SHP77 (cell line): ENCODE measurements around the gene MTRFR.
A peak's percentile ranks its signal among the peaks of the same experiment; 100 is the strongest.
"Not testable (repeated sequence)": the region's sequence is repeated elsewhere in the genome, so short reads cannot be mapped to it uniquely, and the experiment has no call there.

ENCODE experiments used
- DNase-seq, 2 experiments: peaks; one replicate each; lab custom pipeline; 2025; lab: John Stamatoyannopoulos, UW

The MTRFR gene

DNA sequence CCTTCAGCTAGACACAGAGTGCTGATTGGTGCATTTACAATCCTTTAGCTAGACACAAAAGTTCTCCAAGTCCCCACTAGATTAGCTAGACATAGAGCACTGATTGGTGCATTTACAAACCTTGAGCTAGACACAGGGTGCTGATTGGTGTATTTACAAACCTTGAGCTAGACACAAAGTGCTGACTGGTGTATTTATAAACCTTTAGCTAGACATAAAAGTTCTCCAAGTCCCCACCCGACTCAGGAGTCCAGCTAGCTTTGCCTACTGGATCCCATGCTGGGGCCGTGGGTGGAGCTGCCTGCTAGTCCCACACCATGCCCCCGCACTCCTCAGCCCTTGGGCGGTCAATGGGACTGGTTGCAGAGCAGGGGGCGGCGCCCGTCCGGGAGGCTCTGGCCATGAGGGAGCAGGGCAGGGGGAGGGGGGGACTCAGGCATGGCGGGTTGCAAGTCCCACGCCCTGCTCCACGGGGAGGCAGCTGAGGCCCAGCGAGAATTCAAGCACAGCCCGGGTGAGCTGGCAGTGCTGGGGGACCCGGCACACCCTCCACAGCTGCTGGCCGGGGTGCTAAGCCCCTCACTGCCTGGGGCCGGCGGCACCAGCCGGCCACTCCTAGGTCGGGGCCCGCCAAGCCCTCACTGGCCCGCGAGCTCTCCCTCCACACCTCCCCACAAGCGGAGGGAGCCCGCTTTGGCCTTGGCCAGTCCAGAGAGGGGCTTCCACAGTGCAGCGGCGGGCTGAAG lies 15.9 kb downstream of the MTRFR start:
- DNase-seq, result not testable (repeated sequence)

DNA sequence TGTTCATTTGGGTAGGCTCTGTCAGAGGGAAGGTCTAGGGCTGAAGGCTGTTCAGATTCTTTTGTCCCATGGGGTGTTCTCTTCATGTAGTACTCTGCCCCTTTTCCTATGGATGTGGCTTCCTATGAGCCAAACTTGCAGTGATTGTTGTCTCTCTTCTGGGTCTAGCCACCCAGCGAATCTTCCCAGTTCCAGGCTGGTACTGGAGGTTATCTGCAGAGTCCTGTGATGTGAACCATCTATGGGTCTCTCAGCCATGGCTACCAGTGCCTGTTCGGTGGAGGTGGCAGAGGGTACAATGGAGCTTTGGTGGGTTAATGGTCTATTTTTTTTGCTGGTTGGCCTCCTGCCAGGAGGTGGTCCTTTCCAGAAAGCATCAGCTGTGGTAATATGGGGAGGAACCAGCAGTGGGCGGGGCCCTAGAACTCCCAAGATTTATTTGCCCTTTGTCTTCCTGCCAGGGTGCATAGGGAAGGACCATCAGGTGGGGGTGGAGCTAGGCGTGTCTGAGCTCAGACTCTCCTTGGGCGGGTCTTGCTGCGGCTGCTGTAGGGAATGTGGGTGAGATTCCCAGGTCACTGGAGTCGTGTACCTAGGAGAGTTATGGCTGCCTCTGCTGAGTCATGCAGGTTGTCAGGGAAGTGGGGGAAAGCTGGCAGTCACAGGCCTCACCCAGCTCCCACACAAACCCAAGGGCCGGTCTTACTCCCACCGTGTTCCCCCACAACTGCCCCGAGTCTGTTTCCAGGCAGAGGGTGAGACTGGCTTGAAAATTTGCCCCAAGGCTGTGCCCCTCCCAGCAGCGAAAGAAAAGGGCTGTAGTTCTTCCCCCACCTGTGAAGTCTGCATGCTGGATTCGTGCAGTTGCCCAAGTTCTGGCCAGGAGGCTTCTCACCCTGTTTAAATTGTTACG lies 17.5 kb downstream of the MTRFR start:
- DNase-seq, result peak; percentile 25 to 47

DNA sequence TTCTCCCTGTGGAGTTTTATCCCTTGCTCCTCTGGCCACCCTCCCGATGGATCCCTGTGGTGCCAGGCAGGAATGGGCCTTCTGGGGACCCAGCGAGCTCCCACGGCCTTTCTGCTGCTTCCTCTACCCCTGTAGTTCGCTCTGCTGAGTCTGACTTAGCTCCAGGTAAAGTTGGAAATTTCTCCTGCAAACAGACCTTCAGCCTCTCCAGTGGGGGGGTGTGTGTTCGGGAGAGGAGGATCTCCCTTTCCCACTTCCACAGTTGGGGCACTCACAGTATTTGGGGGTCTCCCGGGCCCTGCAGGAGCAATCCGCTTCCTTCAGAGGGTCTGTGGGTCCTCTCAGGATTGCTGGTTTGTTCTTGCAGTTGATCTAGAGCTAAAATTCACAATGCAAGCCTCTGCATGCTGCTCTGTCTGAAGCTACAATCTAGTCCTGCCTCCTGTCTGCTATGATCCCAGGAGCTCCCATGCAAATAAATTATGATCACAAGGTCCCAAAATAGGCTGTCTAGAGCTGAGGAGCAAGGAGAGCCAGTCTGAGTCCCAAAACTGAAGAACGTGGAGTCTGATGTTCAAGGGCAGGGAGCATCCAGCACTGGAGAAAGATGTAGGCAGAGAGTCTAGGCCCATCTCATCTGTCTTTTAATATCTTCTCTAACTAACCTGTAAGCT lies 18.3 kb downstream of the MTRFR start:
- DNase-seq, result no peak

DNA sequence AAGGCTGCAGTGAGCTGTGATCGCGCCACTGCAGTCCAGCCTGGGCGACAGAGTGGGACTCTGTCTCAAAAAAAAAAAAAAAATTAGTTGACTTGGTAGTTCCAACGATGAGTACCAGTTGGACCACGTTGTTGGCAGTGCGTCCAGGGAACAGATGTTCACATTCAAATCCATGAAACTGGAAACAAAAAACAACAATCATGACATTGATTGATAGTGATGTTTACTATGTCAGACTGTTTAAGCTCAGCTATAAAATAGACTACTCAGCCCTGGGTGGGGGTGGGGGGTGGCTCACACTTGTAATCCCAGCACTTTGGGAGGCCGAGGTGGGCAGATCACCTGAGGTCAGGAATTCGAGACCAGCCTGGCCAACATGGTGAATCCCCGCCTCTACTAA lies 19.1 kb downstream of the MTRFR start:
- DNase-seq, result not testable (repeated sequence)

DNA sequence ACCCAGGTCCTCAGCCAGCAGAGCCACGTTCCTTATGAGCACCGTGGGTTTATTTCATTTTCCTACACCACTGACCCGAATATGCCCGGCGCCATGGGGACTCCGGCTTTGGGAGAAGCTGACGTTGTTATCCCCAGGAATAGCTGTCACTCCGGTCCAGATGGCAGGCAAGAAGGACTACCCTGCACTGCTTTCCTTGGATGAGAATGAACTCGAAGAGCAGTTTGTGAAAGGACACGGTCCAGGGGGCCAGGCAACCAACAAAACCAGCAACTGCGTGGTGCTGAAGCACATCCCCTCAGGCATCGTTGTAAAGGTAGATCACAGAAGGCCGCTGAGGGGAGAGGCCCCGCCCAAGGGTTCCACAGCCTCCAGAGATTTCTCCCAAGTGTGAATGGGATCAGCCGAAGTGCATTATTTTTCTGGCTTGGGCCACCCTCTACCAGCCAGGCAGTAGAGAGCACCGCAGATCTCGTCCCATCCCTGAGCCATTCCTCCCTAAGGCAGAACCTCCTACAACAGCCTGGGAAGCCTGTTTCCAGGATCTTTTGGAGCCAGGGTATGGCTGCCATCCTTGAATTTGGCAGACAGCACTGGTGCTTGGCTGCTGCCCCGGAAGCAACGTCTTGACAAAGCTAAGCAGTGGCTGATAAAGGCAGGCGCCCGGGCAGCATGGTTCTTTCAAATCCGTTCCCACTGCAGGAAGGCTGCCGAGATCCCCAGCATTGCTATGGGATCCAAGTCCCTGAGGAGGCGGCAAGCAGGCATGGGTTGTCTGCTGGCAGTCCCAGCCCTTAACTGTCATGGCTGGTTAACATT lies 20.6 kb downstream of the MTRFR start:
- DNase-seq, result no peak

DNA sequence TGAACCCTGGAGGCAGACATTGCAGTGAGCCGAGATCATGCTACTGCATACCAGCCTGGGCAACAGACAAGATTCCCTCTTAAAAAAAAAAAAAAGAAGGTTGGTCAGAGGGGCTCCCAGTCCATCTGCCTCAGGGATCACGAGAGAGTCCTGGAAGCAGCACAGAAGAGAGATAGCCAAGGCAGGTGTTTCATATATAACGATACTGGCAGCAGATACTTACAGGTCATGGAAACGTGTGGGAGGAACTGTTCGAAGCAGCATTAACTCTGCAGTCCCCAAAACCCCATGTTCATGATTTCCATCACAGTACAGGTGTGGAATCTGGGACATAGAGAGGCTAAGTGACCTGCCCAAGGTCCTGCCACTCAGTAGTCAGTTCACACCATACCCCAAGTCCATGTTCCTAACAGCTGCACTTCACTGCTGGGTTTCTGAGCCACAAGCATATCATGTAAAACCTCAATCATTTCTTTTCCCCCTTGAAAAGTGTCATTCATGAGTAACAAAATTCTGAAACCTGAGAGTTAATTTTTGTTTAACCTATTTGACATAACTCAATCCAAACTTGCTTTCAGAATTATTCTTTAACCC lies 21.7 kb downstream of the MTRFR start:
- DNase-seq, result no peak

DNA sequence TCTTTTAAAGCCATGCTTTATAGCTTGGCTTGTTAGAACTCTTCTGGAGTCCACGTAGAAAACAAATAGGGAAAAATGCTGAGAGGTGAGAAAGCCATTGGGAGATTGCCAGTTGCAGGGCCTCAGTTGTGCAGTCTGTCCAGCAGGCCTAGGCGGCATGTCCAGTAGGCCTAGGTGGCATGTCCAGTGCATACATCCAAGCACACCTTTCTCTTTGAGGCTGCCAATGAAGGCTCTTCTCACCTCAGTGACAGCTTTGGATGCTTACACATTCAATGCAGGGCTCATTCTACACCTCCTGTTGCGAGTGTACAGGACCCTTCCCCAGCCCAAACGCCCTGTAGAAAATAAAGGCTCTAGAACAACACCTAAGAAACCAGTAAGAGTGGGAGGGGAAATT lies 25.4 kb downstream of the MTRFR start:
- DNase-seq, result no peak

DNA sequence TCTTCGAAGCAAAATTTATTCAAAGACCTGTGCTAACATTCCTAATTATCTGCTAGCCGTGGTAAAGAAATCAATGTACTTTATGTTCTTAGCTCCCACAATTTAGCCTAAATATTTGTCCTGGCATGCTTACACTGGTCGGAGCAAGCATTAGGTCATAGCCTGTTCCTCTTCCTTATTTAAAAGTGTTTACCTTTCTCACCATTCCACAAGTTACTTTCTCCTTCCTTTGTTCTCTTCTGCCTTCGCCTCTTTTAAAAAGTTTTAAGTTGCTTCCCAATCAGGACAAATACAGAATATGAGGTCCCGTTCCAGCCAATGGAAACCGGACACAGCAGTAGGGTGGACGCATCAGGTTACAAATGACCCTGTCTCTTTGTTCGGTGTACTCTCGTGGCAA lies 26.8 kb downstream of the MTRFR start:
- no peak for DNase-seq

DNA sequence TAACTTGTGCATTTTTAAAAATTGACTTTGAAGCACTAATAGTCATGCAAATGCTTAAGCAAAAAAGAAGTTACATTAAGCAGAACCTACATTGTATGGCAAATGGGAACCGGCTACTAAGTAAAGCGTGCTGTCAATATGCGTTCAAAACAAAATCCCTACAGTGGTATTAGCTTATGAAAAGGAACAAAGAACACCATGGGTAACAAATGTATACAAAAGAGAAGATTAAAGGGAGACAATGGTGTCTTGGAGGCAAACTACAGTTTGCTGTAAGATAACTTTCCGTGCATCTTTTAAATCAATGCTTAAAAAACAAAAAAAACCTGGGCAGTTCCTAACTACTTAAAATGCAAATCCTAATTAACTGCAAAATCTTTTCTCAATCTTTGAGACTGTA lies 28.0 kb downstream of the MTRFR start:
- DNase-seq, result no peak

DNA sequence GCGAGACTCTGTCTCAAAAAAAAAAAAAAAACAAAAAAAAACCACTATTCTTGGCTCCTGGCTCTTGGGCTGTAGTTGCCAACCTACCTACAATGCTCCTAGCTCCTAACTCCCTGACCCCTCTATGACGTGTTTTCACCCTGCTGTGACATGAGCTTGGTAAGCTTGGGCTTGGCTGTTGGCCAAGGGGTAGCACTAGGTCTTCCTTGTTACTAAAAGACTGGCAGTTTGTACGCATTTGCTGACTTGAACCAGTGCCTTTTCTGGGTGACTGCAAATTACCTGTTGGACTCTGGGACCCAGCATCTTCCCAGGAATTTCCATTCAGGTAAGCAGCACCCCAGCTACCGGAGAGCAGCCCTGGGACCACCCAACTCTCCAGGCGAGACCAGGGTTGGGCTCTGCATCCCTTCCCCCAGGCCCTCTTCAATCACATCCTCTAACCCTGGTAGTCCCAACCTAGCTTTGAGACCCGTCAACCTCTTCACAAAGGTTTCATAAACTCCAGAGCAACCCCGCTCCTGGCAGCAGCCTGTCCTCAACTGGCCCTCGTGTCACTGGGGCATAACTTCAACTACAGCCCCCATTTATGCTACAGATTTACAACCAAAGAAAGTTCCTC lies 30.1 kb downstream of the MTRFR start:
- no peak for DNase-seq

DNA sequence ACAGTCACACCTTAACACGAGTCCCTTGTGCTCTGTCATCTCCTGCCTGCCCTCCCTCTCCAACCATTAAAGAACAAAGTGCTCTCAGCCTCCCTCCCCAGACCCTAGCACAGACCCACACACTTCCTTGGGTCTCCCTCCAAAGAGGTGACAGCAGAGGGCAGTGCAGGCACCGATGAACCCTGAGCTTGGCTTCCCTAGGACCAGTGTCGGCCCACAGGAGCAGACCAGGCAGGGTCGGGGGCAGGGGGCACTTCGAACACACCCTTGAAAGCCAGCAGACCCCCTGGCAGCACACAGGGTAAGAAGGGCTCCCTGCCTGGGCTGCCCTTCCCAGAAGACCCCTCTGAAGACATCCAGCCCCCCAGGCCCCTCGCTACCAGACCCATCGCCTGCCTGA lies 31.4 kb downstream of the MTRFR start:
- DNase-seq, result peak; percentile 15 to 25

DNA sequence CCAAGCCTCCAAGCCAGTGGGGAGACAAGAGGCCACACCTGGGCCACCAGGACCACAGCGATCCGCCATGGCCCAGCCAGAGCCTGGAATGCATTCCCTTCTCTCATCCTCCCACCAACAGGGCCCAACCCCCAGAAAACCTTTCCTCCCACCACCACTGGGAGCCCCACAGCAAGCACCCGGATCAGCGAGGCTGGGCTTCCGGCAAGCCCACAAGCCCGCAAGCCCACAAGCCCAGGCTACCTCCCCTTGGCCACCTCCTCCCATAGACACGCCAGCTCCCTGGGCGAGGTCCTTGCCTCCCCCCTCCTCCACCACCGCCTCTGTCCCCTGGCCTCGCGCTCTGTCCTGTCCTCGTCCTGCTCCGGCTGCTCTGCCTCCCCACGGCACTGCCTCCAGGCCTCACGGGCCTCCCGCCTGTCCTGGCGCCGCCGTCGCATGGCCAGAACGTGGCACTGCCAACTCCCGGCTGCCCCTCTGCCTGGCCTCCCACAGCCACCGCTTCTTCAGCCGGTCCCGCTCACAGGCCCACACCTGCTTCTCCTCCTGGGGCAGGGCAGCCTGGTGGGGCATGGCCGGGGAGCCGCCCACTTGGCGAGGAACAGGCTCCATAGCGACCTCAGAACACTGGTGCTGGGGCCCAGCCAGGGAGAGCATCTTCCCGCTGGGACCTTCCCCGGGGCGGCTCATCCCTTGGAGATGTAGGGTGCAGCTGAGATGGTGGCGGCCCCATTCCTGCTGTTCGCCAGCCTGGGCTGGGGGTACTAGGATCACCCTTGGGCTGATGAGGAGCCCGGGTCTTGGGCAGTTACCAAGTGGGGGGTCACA lies 32.8 kb downstream of the MTRFR start:
- DNase-seq, result no peak

DNA sequence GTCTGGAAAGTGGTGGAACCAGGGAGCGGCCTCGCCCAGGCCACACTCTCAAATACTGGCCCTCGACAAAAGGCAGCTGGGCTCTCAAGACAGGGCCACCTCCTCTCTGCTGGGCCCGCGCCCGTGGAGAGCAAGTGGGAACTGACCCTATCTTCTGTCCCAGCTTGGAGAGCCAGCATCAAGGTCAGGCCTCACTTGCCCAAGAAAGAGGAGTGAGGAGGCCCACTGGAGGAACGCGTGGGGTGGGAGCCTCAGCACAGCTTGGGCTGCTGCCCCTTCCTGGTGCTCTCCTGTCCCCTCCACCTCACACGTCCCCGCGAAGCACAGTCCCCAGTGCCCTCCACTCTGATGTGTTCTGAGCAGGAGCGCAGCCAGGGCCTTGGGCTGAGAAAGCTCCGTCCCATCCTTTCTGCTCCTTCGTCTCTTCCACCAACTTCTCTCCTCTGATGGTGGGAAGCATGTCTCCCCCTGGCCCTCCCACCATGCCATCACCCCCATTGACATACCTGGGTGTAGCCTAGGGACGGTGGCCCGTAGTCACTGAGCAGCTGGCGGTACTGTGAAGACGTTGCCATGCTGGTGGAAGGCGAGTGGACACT lies 33.5 kb downstream of the MTRFR start:
- no peak for DNase-seq

DNA sequence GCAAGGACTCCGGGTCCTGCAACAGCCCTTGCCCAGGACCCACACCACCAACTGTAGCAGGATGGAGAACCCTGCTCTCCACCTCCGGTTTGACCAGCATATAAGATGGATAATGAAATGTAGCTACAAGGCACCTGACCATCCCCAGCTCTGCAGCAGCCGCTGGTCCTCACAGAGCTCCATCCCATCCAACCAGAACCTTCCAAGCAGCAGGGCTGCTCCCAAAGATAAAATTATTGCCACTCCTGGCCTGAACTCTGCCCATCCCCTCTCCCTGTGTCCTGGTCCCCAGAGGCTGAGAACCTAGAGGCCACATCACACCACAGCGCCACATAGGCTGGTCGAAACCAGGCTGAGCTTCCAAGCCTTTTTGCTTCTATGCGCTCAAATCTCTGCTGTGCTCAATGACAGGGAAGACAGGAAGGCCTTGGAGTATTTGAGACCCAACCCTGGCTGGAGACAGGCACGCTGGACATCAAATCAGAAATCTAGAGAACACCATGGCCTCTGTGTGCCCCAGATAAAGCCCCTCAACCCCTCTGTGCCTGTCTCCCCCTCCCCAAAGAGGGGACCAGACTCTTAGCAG lies 34.2 kb downstream of the MTRFR start:
- DNase-seq, result no peak

DNA sequence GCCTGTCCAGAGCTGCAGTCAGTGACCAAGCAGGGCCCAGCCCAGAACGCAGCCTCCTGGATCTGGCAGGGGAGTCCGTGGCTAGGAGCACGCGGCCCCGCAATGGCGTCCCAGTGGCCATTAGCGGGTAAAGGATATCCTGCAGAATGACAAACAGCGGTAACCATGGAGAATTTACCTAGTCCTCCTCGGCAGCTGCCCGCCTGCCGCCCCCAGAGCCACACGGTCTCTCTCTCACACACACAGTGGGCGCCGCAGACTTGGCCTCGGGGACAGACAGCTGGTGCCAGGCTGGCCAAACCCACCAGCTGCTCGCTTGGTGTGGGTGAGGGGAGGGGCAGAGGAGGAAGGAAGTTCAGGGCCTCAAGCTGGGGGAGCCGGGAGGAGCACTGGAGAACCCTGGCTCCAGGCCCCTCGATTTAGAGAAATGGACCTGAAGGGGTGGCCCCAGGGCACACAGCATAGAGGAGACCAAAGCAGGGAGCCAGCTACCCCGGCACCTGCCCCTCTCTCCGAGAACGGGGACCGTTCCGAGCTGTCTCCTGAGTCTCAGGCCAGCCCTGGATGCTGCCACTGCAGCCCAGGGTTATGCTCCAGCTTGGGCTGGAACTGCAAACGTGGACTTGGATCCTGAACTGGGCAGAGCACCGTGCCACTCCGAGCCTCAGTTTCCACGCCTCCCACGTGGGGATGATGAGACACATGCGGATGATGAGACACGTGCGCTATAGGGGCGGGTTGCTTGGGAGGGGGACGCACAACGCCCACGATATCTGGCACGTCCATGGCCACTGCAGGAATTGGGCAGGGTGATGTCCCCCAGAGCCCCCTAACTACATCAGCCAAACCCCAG lies 35.0 kb downstream of the MTRFR start:
- peak; percentile 76 to 92 for DNase-seq

DNA sequence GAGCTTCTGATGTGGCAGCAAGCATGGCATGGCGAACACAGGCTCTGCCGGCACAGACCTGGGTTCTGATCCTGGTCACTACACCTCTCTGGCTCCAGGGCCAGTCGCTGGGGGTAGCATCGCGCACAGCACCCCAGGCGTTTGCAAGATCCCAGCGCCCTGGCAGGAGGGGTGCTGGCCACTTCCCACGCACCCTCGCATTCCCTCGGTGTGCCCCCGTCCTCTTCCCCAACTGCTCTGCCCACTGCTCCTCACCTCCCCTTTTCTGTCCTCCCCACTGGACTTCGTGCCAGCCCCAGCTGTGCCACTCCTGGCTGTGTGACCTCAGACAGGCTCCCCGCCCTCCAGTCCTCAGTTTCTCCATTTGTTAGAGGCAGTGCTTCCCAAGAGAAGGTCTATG lies 35.6 kb downstream of the MTRFR start:
- no peak for DNase-seq

DNA sequence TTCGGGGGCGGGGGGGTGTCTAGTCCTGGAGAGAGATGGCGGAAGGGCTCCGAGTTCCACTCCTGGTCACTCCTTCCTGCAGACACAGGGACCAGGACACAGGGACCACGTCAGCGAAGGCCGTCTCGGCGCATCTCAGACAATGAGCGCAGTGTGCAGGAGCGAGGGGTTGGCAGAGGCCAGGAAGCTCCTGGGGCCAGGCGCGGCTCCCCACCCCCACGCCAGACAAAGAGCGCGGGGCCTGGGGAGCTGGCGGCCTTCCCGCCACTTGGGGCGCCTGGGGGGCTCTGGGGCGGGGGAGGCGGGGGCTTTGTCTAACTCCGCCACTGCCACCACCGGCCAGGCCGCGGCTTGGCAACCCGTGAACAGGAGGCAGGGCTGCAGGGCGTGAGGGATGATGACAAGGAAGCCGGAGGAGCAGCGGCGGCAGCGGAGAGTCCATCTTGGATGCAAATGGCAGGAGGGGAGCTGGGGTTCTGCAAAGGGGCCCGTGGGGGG lies 36.2 kb downstream of the MTRFR start:
- peak in 1 of 2 experiments; percentile 30 for DNase-seq

DNA sequence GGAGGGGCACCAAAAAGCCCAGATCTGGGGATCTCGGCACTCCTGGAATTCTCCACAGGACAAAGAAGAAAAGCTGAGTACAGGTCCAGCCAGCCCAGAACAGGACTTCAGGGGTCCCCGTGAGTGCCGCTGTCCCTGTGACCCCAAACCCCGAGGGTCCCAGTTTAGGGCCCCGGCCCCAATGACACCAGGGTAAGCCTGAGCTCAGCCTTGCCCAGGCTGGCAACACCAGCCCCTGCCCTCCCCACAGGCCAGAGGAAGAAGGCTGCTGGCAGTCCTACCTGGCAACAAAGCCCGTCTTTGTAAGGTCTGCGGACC lies 36.6 kb downstream of the MTRFR start:
- DNase-seq, result no peak
